Activated CD4-positive, alpha-beta T cell treated with anti-CD3 and anti-CD28 coated beads, Interleukin-2, amount 50 U/mL, for 48 hours (primary cell): ENCODE data around the gene KAZN.
"Not testable (repeated sequence)": the region's sequence is repeated elsewhere in the genome, so short reads cannot be mapped to it uniquely, and the experiment has no call there.

Experiments used
- DNase-seq, 2 experiments: peaks; one replicate each; pipeline ENCODE4 v3.0.0-alpha.2; 2020

Gene KAZN

GRCh38 chr1:14963791-14964710 lies 365.6 kb downstream of the KAZN start:
- DNase-seq = not testable (repeated sequence)

GRCh38 chr1:14964711-14965055 lies 366.2 kb downstream of the KAZN start:
- DNase-seq = no peak

GRCh38 chr1:14968251-14968851 lies 369.9 kb downstream of the KAZN start:
- DNase-seq = no peak

GRCh38 chr1:14969006-14969405 lies 370.5 kb downstream of the KAZN start:
- peak; percentile 32 to 34 for DNase-seq

GRCh38 chr1:14970115-14970798 lies 371.8 kb downstream of the KAZN start:
- peak; percentile 17 to 40 for DNase-seq

GRCh38 chr1:14970799-14971141 lies 372.3 kb downstream of the KAZN start:
- no peak for DNase-seq

GRCh38 chr1:14971221-14971620 lies 372.7 kb downstream of the KAZN start:
- DNase-seq = no peak

- no peak for DNase-seq
These were observed 373.6 kb downstream of the KAZN start for GRCh38 chr1:14972107-14972506.

- no peak for DNase-seq
These were observed 375.3 kb downstream of the KAZN start for GRCh38 chr1:14973773-14974172.

- DNase-seq = no peak
These were observed 375.9 kb downstream of the KAZN start for GRCh38 chr1:14974361-14974760.

- DNase-seq = no peak
These were observed 376.6 kb downstream of the KAZN start for GRCh38 chr1:14975119-14975518.

GRCh38 chr1:14976256-14976655 lies 377.8 kb downstream of the KAZN start:
- no peak for DNase-seq

- DNase-seq = no peak
These were observed 378.9 kb downstream of the KAZN start for GRCh38 chr1:14977338-14977931.

- DNase-seq = no peak
These were observed 382.2 kb downstream of the KAZN start for GRCh38 chr1:14980621-14981218.

- DNase-seq = no peak
These were observed 383.5 kb downstream of the KAZN start for GRCh38 chr1:14982029-14982428.

- no peak for DNase-seq
These were observed 384.8 kb downstream of the KAZN start for GRCh38 chr1:14983277-14983676.

GRCh38 chr1:14986168-14986567 lies 387.7 kb downstream of the KAZN start:
- no peak for DNase-seq

- no peak for DNase-seq
These were observed 389.5 kb downstream of the KAZN start for GRCh38 chr1:14987829-14988603.

GRCh38 chr1:14988636-14989035 lies 390.2 kb downstream of the KAZN start:
- no peak for DNase-seq

GRCh38 chr1:14989931-14990728 lies 391.6 kb downstream of the KAZN start:
- no peak for DNase-seq

- no peak for DNase-seq
These were observed 394.9 kb downstream of the KAZN start for GRCh38 chr1:14993414-14993813.
